GM12872 (cell line): Measurements from ENCODE around the gene EPB42.
A peak's percentile ranks its signal among the peaks of the same experiment; 100 is the strongest.

ENCODE experiments used
- TF ChIP-seq, protein P1 (sequence below): IDR thresholded peaks from 3 replicates; pipeline ENCODE4 v1.5.1; 2011; ENCODE audit warnings: low read depth, mild to moderate bottlenecking, low read length, moderate library complexity; ENCODE audit not compliant: insufficient read depth

EPB42 gene

GRCh38 chr15:43220991-43221403, at the start of gene EPB42:
Gene EPB42, minus strand, starts transcription at chr15:43221018. Its CDS starts 193 bp downstream, at chr15:43220825.
- TF ChIP-seq, protein P1, sequence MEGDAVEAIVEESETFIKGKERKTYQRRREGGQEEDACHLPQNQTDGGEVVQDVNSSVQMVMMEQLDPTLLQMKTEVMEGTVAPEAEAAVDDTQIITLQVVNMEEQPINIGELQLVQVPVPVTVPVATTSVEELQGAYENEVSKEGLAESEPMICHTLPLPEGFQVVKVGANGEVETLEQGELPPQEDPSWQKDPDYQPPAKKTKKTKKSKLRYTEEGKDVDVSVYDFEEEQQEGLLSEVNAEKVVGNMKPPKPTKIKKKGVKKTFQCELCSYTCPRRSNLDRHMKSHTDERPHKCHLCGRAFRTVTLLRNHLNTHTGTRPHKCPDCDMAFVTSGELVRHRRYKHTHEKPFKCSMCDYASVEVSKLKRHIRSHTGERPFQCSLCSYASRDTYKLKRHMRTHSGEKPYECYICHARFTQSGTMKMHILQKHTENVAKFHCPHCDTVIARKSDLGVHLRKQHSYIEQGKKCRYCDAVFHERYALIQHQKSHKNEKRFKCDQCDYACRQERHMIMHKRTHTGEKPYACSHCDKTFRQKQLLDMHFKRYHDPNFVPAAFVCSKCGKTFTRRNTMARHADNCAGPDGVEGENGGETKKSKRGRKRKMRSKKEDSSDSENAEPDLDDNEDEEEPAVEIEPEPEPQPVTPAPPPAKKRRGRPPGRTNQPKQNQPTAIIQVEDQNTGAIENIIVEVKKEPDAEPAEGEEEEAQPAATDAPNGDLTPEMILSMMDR, result no peak

- TF ChIP-seq, protein P1, result no peak
These were observed 49.4 kb upstream of the EPB42 start for GRCh38 chr15:43270113-43270665.

DNA sequence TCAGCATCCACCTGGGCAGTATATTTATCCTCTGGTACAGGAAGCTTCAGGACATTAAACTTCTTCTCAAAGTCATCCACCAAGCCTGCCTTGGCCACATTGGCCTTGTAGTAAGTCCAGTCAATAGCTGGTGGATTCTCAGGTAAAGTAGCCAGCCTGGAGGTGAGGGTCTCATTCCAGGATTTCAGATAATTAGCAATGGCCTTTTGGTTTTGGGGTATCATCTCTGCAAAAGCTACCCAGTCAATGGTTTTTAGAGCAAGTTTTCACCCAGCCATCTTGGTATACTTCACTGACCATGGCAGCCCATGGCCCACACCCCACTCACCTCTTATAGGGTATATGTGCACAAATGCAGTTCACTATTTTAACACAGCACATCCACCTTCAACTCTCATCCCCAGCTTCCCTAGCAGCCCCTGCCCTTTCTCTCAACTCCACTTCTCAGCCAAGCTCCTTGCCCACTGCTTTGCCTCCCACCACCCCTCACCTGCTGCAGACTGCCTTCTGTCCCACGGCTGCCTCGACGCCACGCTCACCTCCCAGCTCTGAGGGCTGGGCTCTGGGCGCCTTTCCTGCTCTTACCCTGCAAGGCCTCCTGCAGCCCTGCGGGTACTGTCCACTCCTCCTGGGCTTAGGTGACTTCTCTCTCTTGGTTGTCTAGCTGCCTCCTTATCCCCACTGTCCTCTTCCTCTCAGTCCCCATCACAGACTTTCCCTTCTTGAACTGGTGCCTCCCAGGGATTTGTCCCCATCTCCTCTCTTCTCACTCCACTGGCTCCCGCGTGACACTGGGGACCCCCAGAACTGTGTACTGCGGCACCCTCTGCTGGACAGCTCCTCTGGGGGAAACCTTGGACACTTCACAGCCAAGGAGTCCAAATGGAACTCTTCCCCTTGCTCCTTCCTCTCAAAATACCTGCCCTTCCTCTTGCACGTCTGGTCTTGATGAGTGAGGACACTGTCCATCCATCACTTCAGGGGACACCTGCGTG, 47.6 kb upstream of the EPB42 start:
- TF ChIP-seq, protein P1, result peak; percentile 47; the same call in 2 of the 3 replicates

GRCh38 chr15:43267439-43267838, 46.6 kb upstream of the EPB42 start:
- TF ChIP-seq, protein P1, result no peak

DNA sequence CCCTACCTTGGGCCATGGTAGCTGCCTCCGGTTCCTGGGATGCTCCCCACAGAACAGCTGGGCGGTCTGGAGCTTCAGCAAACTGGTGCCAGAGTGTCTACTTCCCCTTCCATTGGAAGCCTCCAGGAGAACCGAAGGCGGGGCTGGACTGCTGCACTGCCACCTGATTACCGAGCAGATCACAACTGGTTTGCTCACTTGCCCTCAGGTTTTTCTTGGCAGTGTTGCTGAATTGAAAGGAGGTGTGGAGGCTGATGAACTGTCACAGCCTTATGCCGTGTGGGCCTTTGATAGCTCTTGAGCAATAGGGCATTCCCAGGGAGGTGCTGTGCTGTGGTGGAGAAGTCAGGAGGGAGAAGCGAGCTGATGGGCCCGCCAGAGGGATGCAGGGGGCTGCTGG, 46.0 kb upstream of the EPB42 start, which contains the start of gene TGM5:
TSS of gene TGM5 (minus strand) at position 95 of the 400 bp plus-strand sequence. CDS start at position 16, 79 bp downstream.
- TF ChIP-seq, protein P1, result no peak

GRCh38 chr15:43266386-43266785, 45.6 kb upstream of the EPB42 start:
- TF ChIP-seq, protein P1, result no peak

DNA sequence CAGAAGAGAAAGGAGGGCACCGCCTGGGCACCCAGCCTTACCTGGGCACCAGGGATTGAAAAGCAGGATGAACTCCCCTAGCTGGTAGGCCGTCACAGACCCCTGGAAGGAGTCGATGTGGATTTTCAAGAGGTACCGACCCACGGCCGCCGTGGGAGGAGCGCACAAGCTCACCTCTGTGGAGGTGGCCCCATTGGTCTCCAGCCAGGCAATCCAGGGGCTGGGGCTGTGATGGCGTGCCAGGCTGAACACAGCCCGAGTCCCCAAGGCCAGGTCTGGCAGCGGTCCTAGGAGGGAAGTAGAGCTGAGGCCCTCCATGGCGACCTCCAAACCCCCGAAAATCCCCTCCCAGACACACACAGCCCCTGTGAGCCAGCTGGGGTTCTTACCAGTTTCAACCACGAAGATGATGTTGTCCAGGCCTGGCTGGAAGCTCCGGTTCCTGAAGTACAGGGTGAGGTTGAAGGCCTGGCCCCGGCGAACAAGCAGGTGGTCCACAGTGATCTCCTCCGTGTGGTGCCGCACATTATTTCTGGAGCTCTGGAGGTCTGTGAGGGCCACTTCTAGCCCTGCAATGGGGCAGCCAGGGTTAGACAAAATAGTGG, 39.3 kb upstream of the EPB42 start:
- TF ChIP-seq, protein P1, result no peak
